Cerebellar nuclear complex (tissue), 1 donor: ENCODE measurements around the gene RERE.

ENCODE experiments used
- DNase-seq, 2 experiments: peaks; one replicate each; lab custom pipeline; 2025; lab: John Stamatoyannopoulos, UW

RERE gene

DNA sequence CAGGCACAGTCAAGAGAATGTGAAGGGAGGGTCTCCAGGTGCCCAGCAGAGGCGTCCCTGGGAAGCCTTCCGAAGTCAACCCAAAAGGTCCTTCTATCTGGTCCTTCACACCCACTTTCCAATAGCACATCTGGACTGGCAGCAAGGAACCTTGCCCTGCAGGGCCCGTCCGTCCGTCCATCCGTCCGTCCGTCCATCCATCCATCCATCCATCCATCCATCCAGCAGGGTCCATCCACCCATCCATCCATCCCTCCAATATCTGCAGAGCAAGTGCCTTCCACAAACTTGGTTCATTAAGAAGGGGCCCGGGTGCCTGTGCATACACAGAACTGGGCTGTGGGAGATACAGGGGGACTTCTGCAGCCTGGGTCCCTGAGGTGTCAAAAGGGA is 468.0 kb downstream of the RERE start:
- no peak for DNase-seq

DNA sequence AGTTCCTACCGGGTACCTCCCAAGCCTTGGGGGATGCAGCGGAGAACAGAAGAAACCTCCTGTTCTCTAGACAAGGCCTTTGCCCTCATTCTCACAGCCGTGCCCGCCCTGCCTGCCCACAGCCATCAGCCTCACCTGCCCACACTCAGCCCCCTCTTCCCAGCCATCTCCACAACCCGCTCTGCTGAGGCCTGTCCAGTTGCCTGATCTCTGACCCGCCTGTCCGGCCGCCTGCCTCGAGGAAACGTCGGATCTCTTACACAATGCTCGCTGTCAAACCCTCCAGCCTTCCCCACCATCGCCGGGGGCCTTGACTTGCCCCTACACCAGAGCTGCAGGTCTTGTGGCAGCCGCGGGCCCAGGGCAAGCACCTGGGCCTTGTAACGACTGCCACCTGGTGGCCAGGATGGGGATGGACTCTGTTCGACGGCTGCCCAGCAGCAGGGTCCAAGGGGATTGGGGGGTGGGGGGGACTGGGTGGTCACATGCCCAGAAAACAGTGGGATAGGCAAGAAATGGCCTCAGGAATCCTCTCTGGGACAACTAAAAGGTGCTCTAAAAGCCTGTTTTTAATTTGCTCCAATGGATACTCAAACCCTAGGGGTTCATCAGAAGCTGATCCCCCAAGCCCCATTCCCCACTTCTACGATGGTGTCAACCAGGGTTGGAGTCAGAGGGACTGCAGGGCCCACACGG is 468.5 kb downstream of the RERE start:
- DNase-seq: no peak

DNA sequence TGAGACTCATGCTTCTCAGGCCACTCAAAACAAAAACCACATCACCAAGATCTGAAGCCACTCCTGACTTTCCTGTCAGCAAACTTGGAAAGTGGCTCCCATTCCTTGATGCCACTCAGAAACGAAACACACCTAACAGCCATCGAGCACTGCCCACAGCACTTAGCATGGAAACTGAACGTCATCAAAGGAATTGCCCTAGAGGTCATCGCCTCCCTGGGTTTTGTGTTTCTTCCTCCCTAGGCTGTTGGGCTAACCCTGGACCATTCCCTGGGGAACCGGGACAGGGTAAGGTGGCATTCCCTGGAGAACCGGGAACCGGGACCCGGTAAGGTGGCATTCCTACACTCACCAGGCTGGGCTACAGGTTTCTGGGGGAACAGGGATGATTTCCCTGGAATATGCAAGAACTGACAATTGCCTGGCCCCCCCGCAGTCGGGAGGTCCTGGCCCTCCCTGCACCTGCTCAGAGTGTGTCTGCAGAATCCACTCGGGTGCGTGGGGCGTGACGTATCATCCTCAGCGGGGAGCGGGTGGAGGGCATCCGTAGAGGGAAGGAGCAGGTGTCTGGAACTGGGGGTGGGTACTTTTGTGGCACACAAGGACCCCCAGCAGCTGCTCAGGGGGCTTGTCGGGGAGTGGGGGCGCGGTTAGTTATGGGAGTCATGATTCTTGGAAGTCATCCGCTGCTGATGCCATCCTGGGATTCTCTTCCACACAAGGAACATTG is 469.2 kb downstream of the RERE start:
- no peak for DNase-seq

DNA sequence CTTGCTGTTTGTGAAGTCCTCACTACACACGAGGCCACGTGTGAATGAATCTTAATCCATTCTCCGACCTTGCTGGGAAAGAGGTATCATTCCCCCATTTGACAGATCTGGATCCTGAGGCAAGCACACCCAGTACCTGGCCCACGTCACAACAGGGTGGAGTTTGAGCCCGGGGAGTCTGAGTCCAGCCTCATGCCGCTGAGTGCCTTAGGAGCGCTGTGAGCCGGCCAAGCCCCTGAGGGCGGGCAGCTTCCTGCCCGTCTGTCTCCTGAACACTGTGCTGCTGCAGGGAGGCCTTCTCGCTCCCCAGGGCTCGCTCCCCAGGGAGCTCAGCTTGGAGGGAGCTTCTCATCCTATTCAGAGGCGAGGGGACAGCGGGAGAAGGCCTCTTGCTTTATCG is 469.8 kb downstream of the RERE start:
- no peak for DNase-seq

DNA sequence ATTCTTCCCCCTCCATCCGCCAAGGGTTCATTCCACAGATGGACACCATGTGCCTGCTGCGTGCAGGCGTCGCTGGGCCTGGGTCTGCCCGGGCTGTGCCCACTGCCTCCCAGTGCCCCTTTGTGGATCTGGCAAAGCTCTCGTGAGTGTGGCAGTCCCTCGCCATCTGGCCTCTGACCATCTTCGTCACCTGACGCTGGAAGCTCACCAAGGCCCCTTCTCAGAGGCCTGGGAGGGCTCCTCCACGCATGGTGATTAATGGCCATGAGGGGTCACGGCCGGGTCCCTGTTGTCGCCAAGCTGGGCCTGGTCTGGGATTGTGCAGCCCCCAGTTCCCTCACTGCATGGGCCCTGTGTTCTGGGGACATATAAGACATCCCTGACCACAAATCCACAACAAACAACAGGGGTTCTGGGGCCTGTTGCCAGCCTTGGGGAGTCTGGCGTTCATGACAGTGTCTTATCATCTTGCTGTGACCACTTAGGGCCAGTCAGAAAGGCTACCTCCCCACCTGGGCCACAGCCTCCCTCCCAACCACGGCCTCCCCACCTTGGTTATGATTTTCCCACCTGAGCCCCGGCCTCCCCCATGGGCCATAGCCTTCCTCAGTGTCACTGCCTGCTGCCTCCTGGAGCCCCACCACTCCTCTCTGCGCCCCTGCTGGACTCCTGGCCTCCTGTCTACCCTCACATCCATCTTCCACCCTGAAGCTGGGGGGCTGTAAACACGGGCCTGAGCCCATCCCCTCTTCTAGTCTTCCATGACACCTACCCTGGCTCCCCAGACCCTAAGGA is 471.6 kb downstream of the RERE start:
- no peak for DNase-seq

DNA sequence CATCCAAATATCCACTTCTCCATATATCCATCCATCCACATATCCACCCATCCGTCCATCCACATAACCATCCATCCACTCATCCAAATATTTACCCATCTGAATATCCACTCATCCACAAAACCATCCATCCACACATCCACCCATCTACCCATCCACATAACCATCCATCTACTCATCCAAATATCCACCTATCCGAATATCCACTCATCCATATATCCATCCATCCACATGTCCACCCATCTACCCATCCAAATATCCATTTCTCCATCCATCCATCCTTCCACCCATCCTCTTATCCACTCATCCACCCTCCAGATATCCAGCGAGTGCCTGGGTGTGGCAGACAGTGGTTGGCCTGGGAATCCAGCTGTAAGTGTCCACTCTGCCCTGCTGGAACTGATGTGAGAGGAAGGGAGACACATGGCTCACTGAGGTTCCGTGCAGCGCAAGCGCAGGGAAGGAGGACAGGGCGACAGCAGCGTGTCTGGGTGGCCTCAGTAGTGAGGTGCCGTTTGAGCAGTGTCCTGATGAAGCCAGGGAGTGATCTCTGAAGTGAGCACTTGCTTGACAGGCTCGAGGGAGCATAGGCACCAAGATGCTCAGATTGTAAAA is 472.4 kb downstream of the RERE start:
- no peak for DNase-seq

DNA sequence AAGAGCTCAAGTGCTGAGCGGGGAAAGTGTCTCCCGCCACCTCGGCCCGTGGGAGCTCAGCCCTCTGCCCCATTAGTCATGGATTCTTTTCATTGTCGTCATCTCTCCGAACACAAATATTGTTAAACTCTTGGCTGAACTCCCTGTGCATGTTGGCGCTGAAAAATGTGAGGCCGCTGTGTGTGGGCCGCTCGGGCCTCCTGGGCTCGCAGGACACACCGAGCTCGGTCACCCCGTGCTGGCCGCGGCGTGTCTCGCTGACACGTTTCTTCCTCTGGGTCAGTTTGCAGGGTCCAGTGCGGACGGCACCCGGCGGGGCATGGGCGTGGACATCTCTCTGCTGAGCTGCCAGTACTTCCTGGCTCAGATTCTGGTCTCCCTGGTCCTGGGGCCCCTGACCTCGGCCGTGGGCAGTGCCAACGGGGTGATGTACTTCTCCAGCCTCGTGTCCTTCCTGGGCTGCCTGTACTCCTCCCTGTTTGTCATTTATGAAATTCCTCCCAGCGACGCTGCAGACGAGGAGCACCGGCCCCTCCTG is 473.9 kb downstream of the RERE start:
- no peak for DNase-seq

DNA sequence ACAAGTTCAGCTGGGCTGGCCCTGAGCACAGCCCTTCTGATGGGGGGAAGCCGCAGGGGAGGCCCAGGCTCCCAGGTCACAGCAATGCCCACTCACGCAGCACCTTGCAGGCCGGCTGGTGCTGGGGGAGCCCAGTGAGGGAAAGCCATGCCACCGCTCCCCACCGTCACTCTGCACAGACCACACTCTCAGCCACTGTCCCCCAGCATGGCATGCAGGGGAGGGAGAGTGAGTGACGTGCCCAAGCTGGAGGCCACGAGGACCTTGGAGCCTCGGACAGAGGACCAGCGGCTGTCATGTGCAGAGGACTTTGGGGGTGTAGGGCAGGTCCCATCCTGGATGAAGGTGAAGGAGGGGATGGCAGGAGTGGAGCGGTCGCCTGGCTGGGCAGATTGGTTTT is 474.4 kb downstream of the RERE start:
- DNase-seq: no peak

DNA sequence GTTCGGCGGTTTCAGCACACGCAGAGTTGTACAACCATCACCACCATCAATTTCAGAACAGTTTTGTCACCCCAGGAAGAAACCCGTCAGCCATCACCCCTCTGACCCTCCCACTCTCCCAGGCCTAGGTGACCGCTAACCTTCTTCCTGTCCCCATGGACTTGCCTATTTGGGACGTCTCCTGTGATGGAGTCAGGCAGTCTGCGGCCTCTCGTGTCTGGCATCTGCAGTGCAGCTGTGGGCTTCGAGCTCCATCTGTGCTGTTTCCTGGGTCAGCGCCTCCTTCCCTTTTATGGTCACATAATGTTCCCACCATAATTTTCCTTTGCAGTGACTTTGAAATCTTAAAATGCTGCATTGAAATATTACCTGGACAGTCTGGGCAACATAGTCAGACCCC is 475.1 kb downstream of the RERE start:
- no peak for DNase-seq

DNA sequence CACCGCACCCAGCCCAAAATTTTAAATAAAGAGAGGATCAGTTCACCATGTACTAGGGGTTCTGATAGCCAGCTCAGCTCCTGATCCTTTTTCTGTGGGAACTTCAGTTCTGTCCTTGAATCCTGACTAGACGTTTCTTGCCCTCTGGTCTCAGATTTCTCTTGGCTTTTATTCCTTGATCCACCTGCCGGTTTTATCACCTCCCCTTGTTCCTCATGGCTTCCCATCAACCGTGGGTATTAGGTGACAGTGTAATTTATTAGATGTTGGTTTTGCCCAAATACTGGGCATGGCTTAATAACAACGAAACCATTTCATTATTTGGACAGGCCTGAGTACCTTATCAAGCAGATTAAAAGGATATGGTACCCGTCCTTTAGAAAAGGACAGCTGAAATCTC is 477.0 kb downstream of the RERE start:
- no peak for DNase-seq

DNA sequence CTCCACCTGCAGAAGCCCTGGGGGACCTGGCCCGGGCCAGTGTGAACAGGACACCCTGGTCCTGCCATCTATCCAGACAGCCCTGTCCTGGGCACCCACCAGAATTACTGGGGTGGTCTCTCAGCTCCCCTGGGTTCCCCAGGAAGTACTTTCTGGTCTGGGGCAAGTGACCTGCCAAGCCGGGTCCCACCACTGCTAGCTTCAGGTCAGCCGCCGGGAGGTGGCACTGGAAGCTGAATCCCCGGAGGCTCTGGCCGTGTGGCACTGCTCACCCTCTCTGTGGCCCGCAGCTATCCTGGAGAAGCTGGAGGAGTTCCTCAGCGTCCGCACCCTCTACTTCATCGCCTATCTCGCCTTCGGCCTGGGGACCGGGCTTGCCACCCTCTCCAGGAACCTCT is 478.2 kb downstream of the RERE start:
- DNase-seq: no peak

DNA sequence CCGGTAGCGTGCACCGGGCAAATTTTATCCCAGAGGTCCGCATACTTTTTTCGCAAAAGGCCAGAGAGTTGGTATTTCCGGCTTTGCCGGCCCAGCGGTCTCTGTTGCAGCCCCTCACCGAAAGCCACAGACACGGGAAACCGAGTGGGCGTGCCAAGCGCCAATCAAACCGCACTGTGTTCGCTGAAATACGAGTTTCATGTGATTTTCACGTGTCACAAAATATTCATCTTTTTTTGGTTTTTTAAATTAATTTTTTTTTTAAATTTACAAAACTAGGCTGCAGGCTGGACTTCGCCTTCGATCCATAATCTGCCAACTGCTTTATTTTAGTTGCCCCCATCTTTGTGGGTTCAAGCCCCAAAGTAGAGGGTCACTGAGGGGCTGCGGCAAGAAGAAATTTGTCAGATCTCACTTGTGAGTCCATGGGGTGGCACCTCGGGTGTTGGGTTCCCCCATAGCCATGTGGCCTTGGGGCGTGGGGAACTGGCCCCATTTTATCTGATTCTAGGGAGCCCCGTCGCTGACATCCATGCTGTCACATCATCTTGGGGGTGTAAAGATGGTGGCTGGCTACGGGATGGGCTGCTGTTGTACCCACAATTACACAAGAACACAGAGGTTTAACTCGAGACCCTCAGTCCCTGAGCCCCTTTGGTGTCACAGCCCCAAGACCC is 478.8 kb downstream of the RERE start:
- no peak for DNase-seq

DNA sequence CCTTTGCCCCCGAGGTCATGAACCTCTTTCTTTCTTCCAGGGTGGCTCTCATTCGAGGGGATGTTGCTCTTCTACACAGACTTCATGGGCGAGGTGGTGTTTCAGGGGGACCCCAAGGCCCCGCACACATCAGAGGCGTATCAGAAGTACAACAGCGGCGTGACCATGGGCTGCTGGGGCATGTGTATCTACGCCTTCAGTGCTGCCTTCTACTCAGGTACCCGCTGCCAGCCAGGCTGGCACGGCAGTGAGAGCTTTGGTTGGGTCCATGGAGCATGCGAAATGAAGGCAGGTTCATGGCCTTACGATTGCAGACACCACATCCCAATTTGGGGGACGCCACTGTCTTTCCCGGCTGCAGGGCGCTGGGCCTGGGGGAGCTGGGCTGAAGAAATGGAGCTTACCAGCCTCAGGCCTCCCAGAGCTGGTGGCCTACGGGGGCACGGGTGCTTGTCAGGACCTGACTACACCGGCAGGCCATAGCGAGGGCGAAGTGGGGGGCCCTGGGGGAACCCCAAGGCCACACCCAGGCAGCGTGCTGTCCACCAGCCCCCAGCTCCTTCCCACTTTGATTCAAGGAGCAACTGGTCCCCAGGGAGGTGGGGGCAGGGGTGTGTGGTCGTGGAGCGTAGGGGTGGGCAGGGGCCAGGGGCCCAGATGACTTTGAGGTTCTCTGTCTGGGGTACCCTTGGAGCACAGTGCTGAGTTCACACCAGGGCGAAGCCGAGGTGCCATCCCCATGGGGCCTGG is 479.5 kb downstream of the RERE start:
- DNase-seq: no peak

DNA sequence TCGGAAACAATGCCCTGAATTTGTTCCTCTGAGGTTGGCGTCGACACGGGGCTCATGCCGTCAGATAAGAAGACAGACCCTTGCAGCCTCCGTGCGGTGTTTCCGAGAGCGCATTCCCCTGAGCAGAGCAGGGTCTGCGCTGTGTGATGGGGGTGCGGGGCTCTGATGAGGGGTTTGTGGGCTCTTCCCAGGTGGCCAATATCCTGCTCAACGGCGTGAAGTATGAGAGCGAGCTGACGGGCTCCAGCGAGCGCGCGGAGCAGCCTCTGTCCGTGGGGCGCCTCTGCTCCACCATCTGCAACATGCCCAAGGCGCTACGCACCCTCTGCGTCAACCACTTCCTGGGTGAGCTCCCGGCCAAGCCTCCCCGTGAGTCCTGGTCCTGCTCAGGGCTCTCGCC is 482.2 kb downstream of the RERE start:
- no peak for DNase-seq

DNA sequence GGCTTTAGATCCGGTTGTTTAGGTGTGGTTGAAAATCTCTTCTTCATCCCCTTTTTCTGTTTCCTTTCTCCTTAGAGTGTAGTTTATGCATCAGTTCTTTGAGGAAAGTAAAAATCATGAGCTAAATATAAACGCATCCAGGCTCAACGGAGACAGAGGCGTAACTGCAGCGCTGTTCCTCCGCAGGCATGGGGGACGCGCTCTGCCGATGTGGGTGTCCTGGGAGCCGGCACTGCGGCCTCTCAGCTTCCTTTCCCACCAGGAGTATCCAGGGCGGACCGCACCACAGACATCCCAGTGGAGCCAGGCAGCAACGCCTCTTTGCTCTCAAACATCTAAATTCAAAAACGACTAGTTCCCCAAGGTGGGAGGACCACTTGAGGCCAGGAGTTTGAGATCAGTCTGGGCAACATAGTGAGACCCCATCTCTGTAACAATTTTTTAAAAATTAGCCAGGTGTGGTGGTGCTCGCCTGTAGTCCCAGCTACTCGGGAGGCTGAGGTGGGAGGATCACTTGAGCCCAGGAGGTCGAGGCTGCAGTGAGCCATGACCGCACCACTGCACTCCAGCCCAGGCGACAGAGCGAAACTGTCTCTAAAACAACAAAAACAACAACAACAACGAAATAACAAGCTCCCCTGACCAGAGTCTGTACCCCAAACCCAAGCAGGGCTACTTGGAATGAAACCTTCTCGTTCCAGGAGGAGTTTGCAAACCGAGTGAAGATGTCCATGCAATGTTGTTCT is 483.2 kb downstream of the RERE start:
- no peak for DNase-seq

DNA sequence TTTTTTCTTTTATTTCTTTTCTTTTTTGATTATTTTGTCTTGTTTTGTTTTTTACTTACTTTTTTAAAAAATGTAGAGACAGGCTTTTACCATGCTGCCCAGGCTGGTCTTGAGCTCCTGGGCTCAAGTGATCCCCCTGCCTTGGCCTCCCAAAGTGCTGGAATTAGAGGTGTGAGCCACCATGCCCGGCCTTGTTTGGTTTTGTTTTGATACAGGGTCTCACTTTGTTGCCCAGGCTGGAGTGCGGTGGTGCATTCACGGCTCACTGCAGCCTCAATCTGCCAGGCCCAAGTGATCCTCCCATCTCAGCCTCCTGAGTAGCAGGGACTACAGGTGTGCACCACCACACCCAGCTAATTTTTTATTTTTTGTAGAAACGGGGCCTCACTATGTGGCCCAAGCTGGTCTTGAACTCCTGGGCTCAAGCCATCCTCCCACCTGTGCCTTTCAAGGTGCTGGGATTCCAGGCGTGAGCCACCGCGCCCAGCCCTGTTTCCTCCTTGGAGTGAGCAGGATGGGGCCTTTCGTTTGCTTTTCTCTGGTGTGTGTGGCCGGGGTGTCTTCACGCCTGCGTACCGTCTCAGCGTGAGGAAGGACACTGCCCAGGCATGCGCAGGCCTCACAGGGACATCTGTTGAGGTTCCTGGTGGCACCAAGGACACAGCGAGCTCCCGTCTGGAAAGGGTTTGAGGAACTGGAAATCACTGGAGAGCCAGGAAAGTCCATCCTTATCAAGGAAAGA is 484.0 kb downstream of the RERE start:
- DNase-seq: no peak

DNA sequence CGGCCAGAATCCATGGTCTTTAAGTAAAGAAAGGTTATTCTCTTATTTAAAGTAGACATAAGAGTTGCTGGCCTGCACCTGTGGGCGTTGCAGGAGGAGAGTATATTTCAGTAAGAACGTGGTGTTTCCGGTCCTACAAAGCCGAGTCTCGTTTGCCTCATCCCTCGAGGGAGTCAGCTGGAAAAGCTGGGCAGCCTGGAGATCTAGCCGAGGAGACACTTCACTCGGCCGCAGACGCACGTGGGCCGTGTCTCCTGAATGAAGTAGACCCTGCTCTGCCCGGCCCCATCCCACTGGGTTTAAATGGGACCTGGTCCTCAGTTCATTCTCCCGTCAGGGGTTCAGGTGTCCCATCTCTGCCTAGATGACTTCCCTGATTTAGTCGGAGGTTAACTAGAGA is 484.6 kb downstream of the RERE start:
- DNase-seq: no peak

DNA sequence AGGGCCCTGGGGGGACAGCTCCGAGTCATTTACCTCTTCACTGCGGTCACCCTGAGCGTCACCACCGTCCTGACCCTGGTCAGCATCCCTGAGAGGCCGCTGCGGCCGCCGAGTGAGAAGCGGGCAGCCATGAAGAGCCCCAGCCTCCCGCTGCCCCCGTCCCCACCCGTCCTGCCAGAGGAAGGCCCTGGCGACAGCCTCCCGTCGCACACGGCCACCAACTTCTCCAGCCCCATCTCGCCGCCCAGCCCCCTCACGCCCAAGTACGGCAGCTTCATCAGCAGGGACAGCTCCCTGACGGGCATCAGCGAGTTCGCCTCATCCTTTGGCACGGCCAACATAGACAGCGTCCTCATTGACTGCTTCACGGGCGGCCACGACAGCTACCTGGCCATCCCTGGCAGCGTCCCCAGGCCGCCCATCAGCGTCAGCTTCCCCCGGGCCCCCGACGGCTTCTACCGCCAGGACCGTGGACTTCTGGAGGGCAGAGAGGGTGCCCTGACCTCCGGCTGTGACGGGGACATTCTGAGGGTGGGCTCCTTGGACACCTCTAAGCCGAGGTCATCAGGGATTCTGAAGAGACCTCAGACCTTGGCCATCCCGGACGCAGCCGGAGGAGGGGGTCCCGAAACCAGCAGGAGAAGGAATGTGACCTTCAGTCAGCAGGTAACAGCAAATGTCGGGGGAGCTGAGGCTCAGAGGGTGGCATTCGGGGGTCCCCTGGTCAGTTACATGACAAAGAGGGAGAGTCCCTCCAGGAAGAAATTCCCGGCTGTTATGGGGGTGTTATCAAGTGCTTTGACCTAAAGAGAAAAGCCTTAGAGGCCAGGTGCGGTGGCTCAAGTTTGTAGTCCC is 486.9 kb downstream of the RERE start:
- no peak for DNase-seq

DNA sequence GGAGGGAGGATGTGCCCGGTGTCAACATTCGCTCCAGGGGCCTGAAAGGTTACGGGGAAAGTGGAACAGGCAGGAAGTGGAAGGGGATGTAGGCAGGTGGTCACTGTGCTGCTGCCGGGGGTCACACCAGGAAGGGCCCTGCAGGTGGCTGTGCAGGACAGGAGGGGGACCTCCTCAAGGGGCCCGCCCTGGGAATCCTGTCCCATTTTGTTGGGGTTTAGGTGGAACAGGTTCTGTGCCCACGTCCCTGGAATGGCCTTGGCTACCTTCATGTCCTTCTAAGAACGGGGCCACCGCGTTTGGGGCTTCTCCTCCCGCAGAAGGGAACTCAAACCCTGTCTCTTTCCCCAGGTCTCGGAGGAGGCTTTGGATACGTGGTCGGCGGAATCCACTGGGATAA is 487.6 kb downstream of the RERE start:
- DNase-seq: no peak
